ENCODE data around the gene CHD6. TPM values are rescaled to one million over a fixed set of nuclear protein-coding genes. Genes with fewer than 3 reads are reported as not detected.

The CHD6 gene, protein sequence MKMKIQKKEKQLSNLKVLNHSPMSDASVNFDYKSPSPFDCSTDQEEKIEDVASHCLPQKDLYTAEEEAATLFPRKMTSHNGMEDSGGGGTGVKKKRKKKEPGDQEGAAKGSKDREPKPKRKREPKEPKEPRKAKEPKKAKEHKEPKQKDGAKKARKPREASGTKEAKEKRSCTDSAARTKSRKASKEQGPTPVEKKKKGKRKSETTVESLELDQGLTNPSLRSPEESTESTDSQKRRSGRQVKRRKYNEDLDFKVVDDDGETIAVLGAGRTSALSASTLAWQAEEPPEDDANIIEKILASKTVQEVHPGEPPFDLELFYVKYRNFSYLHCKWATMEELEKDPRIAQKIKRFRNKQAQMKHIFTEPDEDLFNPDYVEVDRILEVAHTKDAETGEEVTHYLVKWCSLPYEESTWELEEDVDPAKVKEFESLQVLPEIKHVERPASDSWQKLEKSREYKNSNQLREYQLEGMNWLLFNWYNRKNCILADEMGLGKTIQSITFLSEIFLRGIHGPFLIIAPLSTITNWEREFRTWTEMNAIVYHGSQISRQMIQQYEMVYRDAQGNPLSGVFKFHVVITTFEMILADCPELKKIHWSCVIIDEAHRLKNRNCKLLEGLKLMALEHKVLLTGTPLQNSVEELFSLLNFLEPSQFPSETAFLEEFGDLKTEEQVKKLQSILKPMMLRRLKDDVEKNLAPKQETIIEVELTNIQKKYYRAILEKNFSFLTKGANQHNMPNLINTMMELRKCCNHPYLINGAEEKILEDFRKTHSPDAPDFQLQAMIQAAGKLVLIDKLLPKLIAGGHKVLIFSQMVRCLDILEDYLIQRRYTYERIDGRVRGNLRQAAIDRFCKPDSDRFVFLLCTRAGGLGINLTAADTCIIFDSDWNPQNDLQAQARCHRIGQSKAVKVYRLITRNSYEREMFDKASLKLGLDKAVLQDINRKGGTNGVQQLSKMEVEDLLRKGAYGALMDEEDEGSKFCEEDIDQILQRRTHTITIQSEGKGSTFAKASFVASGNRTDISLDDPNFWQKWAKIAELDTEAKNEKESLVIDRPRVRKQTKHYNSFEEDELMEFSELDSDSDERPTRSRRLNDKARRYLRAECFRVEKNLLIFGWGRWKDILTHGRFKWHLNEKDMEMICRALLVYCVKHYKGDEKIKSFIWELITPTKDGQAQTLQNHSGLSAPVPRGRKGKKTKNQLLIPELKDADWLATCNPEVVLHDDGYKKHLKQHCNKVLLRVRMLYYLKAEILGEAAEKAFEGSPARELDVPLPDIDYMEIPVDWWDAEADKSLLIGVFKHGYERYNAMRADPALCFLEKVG (N-terminal part only)
- 5.4 to 10.9 TPM (median 9.7 TPM) in 5 replicates for total RNA-seq (2022; extraction: Qiagen RNA extraction; ENCODE audit: low read depth)

DNA sequence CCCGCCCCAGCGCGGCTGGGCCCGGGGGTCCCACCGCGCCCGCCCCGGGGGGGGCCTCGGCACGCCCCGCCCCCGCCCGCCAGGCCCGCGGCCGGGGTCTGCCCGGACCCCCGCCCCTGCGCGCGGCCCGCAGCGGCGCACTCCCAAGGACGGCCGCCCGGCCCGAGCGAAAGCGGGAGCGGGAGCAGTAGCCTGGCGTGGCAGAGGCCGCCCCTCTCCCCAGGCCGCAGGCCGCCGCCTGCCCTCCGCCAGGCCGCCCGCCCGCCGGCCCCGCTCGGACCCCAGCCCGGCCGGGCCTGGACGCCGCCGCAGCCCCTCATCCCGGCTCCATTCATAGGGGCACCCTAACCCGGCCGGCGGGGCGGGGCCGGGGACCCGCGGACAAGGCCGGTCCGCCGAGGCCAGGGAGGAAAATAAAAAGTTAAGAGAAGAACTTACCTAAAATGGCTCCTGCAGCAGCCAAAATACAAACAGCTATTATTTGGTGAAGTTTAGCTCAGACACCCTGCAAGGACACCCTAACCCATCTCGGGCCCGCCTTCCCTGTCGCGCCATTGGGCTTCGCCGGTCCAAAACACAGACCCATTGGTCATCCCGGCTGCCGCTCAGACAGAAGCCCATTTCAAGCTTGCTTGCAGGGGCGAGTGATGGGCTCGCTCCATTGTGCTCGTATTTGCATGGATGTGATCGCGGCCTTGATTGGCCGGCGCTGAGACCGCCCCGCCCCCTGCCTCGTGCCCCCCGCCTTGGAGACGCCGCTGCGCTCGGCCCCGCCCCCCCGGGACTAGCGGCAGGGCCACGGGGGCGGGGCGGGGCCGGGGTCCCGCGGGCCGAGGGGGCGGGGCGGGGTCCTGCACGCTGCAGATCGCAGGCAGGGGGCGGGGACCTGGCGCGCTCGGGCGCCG is at the start of gene CHD6:
Gene CHD6, minus strand, starts transcription at position 476 of the 905 bp plus-strand sequence. CDS start 67,040 bp downstream, outside the sequence.

DNA sequence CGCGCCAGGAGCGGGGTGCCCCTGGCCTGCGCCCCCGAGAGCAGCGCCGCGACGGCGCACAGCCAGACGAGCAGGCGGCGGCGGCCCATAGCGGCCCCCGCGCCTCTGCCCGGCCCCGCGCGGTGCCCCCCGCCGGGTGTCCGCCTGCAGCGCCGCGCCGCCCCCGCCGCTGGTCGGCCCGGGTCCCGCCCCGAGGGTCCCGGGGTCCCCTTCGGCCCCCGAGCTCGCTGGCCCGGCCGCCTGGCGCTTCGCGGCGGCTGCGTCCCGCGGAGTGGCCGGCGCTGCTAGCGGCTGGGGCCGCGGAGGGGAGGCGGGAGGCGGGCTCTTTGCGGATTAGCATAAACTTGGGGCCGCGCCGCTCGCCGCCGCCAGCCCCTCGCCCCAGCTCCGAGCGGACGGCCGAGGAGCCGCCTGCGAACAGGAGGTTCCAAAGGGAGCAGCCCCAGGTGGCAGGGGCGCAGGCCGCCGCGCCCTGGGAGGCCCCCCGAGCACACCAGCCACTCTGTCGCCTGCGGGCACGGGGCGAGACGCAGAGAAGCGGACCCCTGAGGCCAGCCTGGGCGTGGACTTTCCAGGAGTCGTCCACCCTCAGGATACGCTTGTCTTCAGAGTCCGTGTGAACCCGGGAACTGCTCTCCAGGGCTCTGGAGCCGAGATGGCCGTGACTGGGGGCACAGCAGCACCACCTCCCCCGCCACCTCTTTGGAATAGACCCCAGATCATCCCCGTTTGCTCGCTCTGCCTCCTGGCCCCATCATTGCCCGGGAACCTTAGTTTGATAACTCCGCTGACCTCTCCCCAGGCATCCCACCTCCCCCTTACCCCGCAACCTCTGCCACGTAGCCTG is 251.4 kb downstream of the CHD6 start, which contains the start of gene EMILIN3:
Gene EMILIN3, minus strand, starts transcription at position 273 of the 847 bp plus-strand sequence. Its CDS starts 184 bp downstream, at position 89.

All from A549 treated with RU486 at 1 μM for 4 hours (cell line).